PFSK-1 (cell line): ENCODE measurements around the gene REV3L.

Experiments used
- FOXP2 ChIP-seq: optimal IDR thresholded peaks from 2 replicates; pipeline ENCODE3; 2011; ENCODE audit warnings: borderline replicate concordance, control low read depth, inconsistent platforms; ENCODE audit not compliant: insufficient read depth; ENCODE audit errors: extremely low read length, extremely low read depth
- POLR2AphosphoS5 ChIP-seq: IDR thresholded peaks from 2 replicates; pipeline ENCODE4 v1.6.1; 2012; ENCODE audit warnings: low read depth, mild to moderate bottlenecking, control low read depth, low read length, moderate library complexity
- REST ChIP-seq, 2 experiments: IDR thresholded peaks; 2 replicates each; pipeline versions ENCODE4 v1.6.1 to v1.8.0; 2011 to 2012; ENCODE audit warnings: low read depth in 2 of 2, low read length in 2 of 2, control low read depth in 1 of 2, inconsistent platforms in 1 of 2, mild to moderate bottlenecking in 1 of 2, moderate library complexity in 1 of 2; ENCODE audit not compliant: insufficient read depth in 1 of 2
- SIN3A ChIP-seq: IDR thresholded peaks from 2 replicates; pipeline ENCODE4 v1.6.1; 2012; ENCODE audit warnings: mild to moderate bottlenecking, low read length, moderate library complexity, borderline replicate concordance; ENCODE audit not compliant: insufficient read depth
- TAF1 ChIP-seq: IDR thresholded peaks from 2 replicates; pipeline ENCODE4 v1.6.1; 2012; ENCODE audit warnings: low read length, control low read depth, borderline replicate concordance; ENCODE audit not compliant: insufficient read depth

REV3L gene

GRCh38 chr6:111276736-111277135 is 206.3 kb downstream of the REV3L start:
- no peak for TF ChIP-seq SIN3A
- no peak for TF ChIP-seq TAF1
- no peak for TF ChIP-seq FOXP2
- TF ChIP-seq POLR2AphosphoS5: no peak
- no peak for TF ChIP-seq REST (IDR thresholded peaks at IDR 0.05; ENCODE audit: insufficient read depth in 1 of 2, low read depth in 2 of 2, low read length in 2 of 2)

- no peak for TF ChIP-seq TAF1
- no peak for TF ChIP-seq POLR2AphosphoS5
- no peak for TF ChIP-seq SIN3A
- TF ChIP-seq REST (IDR thresholded peaks at IDR 0.05; ENCODE audit: insufficient read depth in 1 of 2, low read depth in 2 of 2, low read length in 2 of 2): no peak
- TF ChIP-seq FOXP2: no peak
These were observed 206.7 kb downstream of the REV3L start for GRCh38 chr6:111276335-111276734.

GRCh38 chr6:111274593-111275217 is 208.3 kb downstream of the REV3L start:
- no peak for TF ChIP-seq POLR2AphosphoS5
- TF ChIP-seq REST (IDR thresholded peaks at IDR 0.05; ENCODE audit: insufficient read depth in 1 of 2, low read depth in 2 of 2, low read length in 2 of 2): no peak
- TF ChIP-seq FOXP2: no peak
- no peak for TF ChIP-seq TAF1
- no peak for TF ChIP-seq SIN3A

GRCh38 chr6:111270121-111270520 is 212.9 kb downstream of the REV3L start:
- no peak for TF ChIP-seq REST (IDR thresholded peaks at IDR 0.05; ENCODE audit: insufficient read depth in 1 of 2, low read depth in 2 of 2, low read length in 2 of 2)
- TF ChIP-seq POLR2AphosphoS5: no peak
- TF ChIP-seq TAF1: no peak
- no peak for TF ChIP-seq SIN3A
- TF ChIP-seq FOXP2: no peak
